ENCODE data around the gene TSPAN17. TPM values are rescaled to one million over a fixed set of nuclear protein-coding genes. Genes with fewer than 3 reads are reported as not detected.

Gene TSPAN17
- total RNA-seq, 1 experiment from 2014 or later: 23.3 TPM

DNA sequence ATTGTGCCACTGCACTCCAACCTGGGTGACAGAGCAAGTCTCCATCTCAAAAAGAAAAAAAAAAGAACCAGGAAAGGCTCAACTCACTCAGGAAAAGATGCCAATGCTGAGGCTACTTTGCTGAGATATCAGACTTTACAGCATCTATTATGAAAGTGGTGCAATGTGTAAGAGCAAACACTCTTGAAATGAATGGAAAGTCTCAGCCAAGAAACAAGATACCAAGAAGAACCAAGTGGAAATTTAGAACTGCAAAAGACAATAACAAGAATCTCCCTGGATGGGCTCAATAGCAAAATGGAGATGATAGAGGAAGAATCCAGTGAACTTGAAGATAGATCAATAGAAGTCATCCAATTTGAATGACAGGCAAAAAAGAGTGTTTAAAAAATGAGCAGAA, 37.7 kb downstream of the TSPAN17 start:
- Histone ChIP-seq H3K27ac (ENCODE audit: low read depth, low read length, poor library complexity, severe bottlenecking) (no peak overlapping the region), H3K27me3 (replicated peaks; ENCODE audit: insufficient read depth, low read depth, low read length, poor library complexity) (no peaks in the 10 kb centered on the region), H3K36me3 (ENCODE audit: insufficient read depth, low read length, poor library complexity, severe bottlenecking) (no peaks in the 10 kb centered on the region), H3K4me3 (ENCODE audit: low read depth, low read length, poor library complexity, severe bottlenecking) (no peak overlapping the region), H3K4me1 (ENCODE audit: insufficient read depth, low read length, poor library complexity, severe bottlenecking) (no peaks in the 10 kb centered on the region), H3K9me3 (ENCODE audit: low read depth, low read length, poor library complexity, severe bottlenecking) (no peaks in the 10 kb centered on the region)
- no peak for DNase-seq (ENCODE audit: low spot score)
- CTCF ChIA-PET: no interaction called here
- POLR2A ChIA-PET (ENCODE audit: low non-redundant PET): no interaction called here
- TF ChIP-seq, protein P1, sequence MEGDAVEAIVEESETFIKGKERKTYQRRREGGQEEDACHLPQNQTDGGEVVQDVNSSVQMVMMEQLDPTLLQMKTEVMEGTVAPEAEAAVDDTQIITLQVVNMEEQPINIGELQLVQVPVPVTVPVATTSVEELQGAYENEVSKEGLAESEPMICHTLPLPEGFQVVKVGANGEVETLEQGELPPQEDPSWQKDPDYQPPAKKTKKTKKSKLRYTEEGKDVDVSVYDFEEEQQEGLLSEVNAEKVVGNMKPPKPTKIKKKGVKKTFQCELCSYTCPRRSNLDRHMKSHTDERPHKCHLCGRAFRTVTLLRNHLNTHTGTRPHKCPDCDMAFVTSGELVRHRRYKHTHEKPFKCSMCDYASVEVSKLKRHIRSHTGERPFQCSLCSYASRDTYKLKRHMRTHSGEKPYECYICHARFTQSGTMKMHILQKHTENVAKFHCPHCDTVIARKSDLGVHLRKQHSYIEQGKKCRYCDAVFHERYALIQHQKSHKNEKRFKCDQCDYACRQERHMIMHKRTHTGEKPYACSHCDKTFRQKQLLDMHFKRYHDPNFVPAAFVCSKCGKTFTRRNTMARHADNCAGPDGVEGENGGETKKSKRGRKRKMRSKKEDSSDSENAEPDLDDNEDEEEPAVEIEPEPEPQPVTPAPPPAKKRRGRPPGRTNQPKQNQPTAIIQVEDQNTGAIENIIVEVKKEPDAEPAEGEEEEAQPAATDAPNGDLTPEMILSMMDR (conservative IDR thresholded peaks at IDR 0.05; ENCODE audit: low read depth, low read length): no peak
- TF ChIP-seq EZH2 (IDR thresholded peaks at IDR 0.05; ENCODE audit: borderline replicate concordance, low read depth, low read length, poor library complexity, severe bottlenecking): no peak
- no TSS peak for BruUV-seq (replicated peaks)
- intact Hi-C loops (cut with micrococcal nuclease; ENCODE audit: unreplicated experiment): no loop called here

- Histone ChIP-seq H3K27me3 (replicated peaks; ENCODE audit: insufficient read depth, low read depth, low read length, poor library complexity) (no peaks in the 10 kb centered on the region), H3K9me3 (ENCODE audit: low read depth, low read length, poor library complexity, severe bottlenecking) (no peaks in the 10 kb centered on the region), H3K4me1 (ENCODE audit: insufficient read depth, low read length, poor library complexity, severe bottlenecking) (no peaks in the 10 kb centered on the region), H3K36me3 (ENCODE audit: insufficient read depth, low read length, poor library complexity, severe bottlenecking) (no peaks in the 10 kb centered on the region), H3K4me3 (ENCODE audit: low read depth, low read length, poor library complexity, severe bottlenecking) (no peak overlapping the region), H3K27ac (ENCODE audit: low read depth, low read length, poor library complexity, severe bottlenecking) (no peak overlapping the region)
- ChIA-PET CTCF (no interaction called here), POLR2A (ENCODE audit: low non-redundant PET) (no interaction called here)
- no TSS peak for BruUV-seq (replicated peaks)
- intact Hi-C loops (cut with micrococcal nuclease; ENCODE audit: unreplicated experiment): no loop called here
- no peak for TF ChIP-seq EZH2 (IDR thresholded peaks at IDR 0.05; ENCODE audit: borderline replicate concordance, low read depth, low read length, poor library complexity, severe bottlenecking)
- no peak for DNase-seq (ENCODE audit: low spot score)
Observed at GRCh38 chr5:176687247-176687646, 40.0 kb downstream of the TSPAN17 start.

DNA sequence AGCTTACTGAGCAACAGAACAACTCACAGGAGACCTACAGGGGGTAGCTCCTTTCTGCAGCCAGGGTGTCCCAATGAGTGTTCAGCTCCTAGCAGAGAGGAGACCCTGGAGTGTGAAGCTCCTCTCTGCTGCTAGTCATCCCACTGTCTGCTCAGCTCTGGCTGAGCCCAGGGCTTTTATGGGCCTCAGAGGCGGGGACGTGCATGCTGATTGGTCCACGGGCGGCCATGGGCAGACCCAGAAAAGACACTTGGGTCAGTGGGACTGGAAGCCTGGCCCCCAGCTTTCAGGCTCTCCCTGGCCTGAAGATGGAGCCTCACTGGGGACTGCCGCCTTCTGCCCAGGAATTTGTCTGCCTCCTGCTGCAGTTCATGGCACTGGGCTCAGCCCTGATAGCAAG, 40.6 kb downstream of the TSPAN17 start:
- Histone ChIP-seq H3K27me3 (replicated peaks; ENCODE audit: insufficient read depth, low read depth, low read length, poor library complexity) (no peaks in the 10 kb centered on the region), H3K36me3 (ENCODE audit: insufficient read depth, low read length, poor library complexity, severe bottlenecking) (no peaks in the 10 kb centered on the region), H3K27ac (ENCODE audit: low read depth, low read length, poor library complexity, severe bottlenecking) (no peak overlapping the region), H3K4me3 (ENCODE audit: low read depth, low read length, poor library complexity, severe bottlenecking) (no peak overlapping the region), H3K9me3 (ENCODE audit: low read depth, low read length, poor library complexity, severe bottlenecking) (no peaks in the 10 kb centered on the region), H3K4me1 (ENCODE audit: insufficient read depth, low read length, poor library complexity, severe bottlenecking) (no peaks in the 10 kb centered on the region)
- no TSS peak for BruUV-seq (replicated peaks)
- intact Hi-C loops (cut with micrococcal nuclease; ENCODE audit: unreplicated experiment): no loop called here
- TF ChIP-seq, protein P1 (conservative IDR thresholded peaks at IDR 0.05; ENCODE audit: low read depth, low read length): no peak
- TF ChIP-seq EZH2 (IDR thresholded peaks at IDR 0.05; ENCODE audit: borderline replicate concordance, low read depth, low read length, poor library complexity, severe bottlenecking): no peak
- ChIA-PET POLR2A (ENCODE audit: low non-redundant PET) (no interaction called here), CTCF (no interaction called here)
- DNase-seq (ENCODE audit: low spot score): no peak

GRCh38 chr5:176690911-176691310, 43.6 kb downstream of the TSPAN17 start:
- TF ChIP-seq, protein P1 (conservative IDR thresholded peaks at IDR 0.05; ENCODE audit: low read depth, low read length): no peak
- no peak for TF ChIP-seq EZH2 (IDR thresholded peaks at IDR 0.05; ENCODE audit: borderline replicate concordance, low read depth, low read length, poor library complexity, severe bottlenecking)
- no peak for DNase-seq (ENCODE audit: low spot score)
- no peaks in the 10 kb centered on the region for H3K36me3 ChIP-seq (ENCODE audit: insufficient read depth, low read length, poor library complexity, severe bottlenecking)
- H3K27ac ChIP-seq (ENCODE audit: low read depth, low read length, poor library complexity, severe bottlenecking): no peak overlapping the region
- ChIA-PET CTCF (no interaction called here), POLR2A (ENCODE audit: low non-redundant PET) (no interaction called here)
- H3K9me3 ChIP-seq (ENCODE audit: low read depth, low read length, poor library complexity, severe bottlenecking): no peaks in the 10 kb centered on the region
- no TSS peak for BruUV-seq (replicated peaks)
- intact Hi-C loops (cut with micrococcal nuclease; ENCODE audit: unreplicated experiment): no loop called here
- H3K27me3 ChIP-seq (replicated peaks; ENCODE audit: insufficient read depth, low read depth, low read length, poor library complexity): no peaks in the 10 kb centered on the region
- H3K4me3 ChIP-seq (ENCODE audit: low read depth, low read length, poor library complexity, severe bottlenecking): no peak overlapping the region
- no peaks in the 10 kb centered on the region for H3K4me1 ChIP-seq (ENCODE audit: insufficient read depth, low read length, poor library complexity, severe bottlenecking)

All from A673 (cell line).